DMS79 (cell line): ENCODE results near the gene MARK4.
"Not testable (repeated sequence)": the region's sequence is repeated elsewhere in the genome, so short reads cannot be mapped to it uniquely, and the experiment has no call there.

ENCODE experiments used
- DNase-seq: peaks from one replicate; lab custom pipeline; 2025; lab: John Stamatoyannopoulos, UW

The MARK4 gene

GRCh38 chr19:45250832-45251451 lies at the start of gene MARK4:
MARK4 (plus strand) TSS chr19:45251271; CDS start chr19:45251589, 318 bp downstream.
- DNase-seq: peak; percentile 29

DNA sequence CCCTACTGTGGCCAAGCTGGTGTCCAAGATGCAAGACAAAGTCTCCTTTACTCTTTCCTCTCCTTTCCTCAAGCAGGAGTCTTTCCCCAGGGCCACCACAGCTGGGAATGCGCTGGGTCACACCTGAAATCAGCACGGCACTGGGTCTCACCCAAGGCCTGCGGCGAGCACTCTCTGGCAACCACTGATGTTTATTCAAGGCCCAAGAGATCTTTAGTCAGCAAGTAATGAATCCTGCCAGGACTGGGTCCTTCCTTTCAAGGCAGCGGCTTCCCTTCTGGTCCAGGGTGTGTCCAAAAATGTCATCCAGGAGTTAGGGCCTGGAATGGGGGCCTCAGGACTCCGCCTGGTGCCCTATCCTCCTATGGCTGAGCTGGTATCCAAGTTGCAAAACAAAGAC lies 48.4 kb upstream of the MARK4 start:
- DNase-seq: no peak

DNA sequence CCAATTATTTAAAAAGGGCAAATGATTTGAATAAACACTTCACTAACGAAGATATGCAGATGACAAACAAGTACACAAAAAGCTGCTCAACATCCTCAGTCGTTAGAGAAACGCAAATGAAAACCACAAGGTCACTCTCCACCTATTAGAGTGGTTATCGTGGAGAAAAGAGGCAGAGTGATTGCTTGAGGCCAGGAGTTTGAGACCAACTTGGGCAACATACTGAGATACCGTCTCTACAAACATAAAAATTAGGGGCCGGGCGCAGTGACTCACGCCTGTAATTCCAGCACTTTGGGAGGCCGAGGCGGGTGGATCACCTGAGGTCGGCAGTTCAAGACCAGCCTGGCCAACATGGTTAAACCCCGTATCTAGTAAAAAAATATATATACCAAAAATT lies 45.3 kb upstream of the MARK4 start:
- no peak for DNase-seq

DNA sequence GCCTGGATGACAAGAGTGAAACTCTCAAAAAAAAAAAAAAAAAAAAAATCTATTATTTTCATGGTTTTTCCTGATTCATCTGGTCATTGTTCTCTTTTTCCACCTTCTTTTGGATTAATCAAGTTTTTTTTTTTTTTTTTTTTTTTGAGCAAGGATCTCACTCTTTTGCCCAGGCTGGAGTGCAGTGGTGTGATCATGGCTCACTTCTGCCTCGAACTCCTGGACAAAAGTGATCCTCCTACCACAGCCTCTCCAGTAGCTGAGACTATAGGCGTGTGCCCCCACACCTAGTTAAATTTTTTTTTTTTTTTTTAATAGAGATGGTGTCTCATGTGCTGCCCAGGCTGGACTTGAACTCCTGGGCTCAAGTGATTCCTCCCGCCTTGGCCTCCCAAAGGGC lies 44.7 kb upstream of the MARK4 start:
- DNase-seq: no peak

GRCh38 chr19:45211751-45212381 lies 39.2 kb upstream of the MARK4 start:
- no peak for DNase-seq

DNA sequence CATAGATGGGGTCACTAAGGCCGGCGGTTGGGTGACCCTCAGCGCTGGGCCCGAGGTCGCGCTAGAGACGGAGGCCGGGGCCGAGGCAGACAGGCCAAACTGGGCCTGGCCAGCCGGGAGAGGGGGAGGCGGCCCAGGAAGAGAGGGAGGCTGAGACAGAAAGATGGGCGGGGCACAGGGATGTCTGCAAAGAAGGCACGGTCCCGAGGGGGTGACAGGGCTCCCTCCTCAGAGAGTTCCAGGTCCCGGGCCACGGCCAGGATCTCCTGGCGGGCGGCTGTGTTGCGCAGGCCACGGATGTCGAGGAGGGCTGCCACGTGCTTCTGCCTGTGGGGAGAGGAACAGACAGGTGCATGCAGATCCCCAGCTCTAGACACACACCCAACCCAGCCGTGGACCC lies 38.0 kb upstream of the MARK4 start:
- DNase-seq: no peak

DNA sequence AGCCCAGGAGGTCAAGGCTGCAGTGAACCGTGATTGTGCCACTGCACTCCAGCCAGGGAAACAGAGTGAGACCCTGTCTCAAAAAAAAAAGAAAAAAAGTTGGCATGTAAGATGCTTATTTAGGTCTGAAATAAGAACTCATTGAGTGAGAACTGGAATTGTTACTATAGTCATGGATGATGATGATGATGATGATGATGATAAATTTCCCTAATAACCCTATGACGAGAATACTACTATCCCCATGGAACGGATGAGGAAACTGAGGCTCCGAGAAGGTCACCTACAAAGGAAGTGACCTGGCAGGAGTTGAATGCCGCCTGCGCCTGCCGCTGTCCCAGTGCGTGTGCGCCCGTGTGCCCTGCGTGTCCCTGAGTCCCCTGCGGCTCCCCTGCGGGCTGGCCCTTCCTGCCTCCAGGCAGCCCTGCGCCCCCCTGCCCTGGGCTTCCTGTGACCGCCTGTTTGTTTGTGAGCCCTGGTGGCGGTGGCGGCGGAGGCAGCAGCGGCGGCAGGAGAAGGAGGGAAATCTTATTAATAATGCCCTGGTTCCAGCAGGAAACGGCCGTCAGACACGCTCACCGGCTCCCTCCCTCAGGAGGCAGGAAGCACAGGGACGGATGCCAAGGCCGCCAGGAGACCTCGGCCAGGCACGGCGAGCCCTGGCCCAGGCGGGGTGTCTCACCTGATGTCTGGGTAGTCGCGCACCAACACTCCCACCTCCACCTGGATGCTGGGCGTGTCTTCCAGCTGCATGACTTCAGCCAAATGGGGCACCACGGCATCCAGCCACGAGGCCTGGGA lies 35.5 kb upstream of the MARK4 start:
- DNase-seq: peak; percentile 15

GRCh38 chr19:45216667-45217066 lies 34.4 kb upstream of the MARK4 start:
- no peak for DNase-seq

GRCh38 chr19:45217193-45217956 lies 33.7 kb upstream of the MARK4 start:
- DNase-seq: no peak

GRCh38 chr19:45217957-45218334 lies 33.1 kb upstream of the MARK4 start:
- no peak for DNase-seq

DNA sequence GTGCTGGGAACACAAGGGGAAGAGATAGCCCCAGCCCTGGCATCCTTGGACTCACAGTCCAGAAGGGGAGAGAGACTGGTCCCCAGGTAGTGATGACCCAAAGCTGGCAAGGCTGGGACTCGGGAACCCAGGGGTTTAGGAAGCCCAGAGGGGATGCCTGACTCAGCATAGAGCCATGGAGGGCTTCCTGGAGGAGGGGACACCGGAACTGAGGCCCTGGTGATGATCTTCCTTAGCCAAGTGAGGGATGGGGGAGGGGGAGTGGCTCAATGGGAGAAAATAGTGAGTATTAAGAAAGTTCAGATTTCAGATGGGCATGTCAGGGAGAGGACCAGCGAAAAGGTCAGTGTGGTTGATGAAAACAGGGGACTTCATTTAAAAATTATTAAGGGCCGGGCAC lies 32.6 kb upstream of the MARK4 start:
- no peak for DNase-seq

DNA sequence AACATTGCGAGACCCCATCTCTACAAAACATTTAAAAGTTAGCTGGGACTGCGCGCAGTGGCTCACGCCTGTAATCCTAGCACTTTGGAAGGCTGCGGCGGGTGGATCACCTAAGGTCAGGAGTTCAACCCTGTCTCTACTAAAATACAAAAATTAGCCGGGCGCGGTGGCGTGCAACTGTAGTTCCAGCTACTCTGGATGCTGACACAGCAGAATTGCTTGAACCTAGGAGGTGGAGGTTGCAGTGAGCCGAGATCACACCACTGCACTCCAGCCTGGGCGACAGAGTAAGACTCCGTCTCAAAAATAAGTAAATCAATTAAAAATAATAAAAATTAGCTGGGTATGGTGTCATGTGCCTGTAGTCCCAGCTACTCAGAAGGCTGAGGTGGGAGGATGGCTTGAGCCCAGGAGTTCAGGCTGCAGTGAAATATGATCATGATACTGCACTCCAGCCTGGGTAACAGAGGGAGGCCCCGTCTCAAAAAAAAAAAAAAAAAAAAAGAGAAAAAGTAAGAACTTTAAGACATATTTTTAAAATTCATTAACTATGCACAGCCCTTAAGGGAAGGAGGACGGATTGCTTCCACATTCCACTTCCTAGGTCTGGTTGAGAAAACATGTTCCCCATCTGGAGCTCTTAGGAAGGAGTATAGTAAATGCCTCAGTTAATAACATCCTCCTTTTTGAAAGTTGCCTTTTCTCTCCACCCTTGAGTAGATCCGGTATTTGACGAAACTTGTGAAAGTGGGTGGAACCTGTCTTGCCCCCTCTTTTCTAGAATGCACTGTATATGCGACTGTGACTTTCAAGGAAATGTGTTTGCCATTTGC lies 31.9 kb upstream of the MARK4 start:
- DNase-seq: no peak

DNA sequence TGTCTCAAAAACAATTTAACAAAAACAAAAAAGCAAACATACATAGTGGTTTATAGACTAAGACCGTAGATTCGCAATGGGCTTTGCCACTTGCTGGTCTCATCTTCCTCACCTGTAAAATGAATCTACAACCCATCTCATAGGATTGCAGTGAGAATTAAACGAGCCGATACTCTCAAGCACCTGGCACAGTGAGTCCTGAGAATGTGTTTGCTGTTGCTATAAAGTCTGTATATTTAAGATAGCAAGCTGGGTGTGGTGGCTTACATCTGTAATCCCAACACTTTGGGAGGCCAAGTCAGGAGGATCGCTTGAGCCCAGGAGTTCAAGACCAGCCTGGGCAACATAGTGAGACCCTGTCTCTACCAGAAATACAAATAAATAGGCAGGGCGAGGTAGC lies 28.3 kb upstream of the MARK4 start:
- DNase-seq: no peak

GRCh38 chr19:45223879-45224278 lies 27.2 kb upstream of the MARK4 start:
- DNase-seq: no peak

GRCh38 chr19:45224645-45225044 lies 26.4 kb upstream of the MARK4 start:
- DNase-seq: no peak

GRCh38 chr19:45229056-45229455 lies 22.0 kb upstream of the MARK4 start:
- DNase-seq: not testable (repeated sequence)

- no peak for DNase-seq
Measured at GRCh38 chr19:45231891-45232290, 19.2 kb upstream of the MARK4 start.

- DNase-seq: no peak
Measured at GRCh38 chr19:45234089-45234869, 16.8 kb upstream of the MARK4 start.

DNA sequence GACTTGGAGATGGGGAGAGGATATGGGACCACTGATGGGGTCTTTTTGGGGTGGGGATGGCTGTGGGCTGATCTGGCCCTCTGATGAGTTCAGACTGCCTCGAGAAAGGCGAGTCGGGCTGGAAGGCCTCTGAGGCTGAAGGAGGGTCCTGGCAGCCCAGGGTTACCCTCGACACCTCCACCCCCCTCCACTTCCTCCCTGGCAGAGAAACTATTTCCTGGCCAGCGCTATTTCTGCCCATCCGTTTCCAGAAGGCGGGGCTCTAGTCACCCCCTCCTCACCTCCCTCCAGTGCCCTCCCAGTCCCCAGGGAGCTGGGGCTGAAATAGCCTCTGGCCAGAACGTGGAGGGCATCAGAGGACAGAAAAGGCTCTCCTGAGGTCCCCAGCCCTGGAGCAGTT lies 15.6 kb upstream of the MARK4 start:
- DNase-seq: no peak

DNA sequence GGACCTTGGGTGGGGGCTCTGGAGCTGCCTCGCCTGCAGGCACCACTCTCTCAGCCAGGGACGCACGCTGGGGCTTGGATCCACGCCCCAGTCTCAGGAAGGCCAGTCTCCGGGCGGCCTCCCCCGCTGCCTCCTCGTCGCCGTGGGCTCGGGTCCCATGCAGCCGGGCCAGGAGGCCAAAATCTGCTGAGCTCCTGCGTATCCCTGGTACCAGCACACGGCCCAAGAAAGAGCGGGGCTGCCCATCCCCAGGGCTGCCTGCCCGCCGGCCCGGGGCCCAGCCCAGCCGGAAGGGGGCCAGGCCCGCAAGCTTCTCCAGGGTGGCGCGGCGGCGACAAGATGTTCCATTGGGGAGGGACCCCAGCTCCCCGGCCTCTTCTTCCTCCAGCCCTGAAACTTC lies 12.5 kb upstream of the MARK4 start:
- DNase-seq: no peak
